HG03457 (cell line): ENCODE data around the gene CDCA7L.
A peak's percentile ranks its signal among the peaks of the same experiment; 100 is the strongest.
"Not testable (repeated sequence)": the region's sequence is repeated elsewhere in the genome, so short reads cannot be mapped to it uniquely, and the experiment has no call there.

Experiments
- ATAC-seq: cut with Tn5 transposase; IDR thresholded peaks from one replicate; pipeline ENCODE4 v1.9.1; 2021; ENCODE audit warnings: moderate number of reproducible peaks; ENCODE audit not compliant: unreplicated experiment

The CDCA7L gene

GRCh38 chr7:21911341-21911875 is 34.3 kb downstream of the CDCA7L start:
- ATAC-seq, result no peak

GRCh38 chr7:21910253-21910652 is 35.4 kb downstream of the CDCA7L start:
- no peak for ATAC-seq

GRCh38 chr7:21908746-21909145 is 37.0 kb downstream of the CDCA7L start:
- no peak for ATAC-seq

- no peak for ATAC-seq
Observed at GRCh38 chr7:21903020-21903786, 42.5 kb downstream of the CDCA7L start.

- no peak for ATAC-seq
Observed at GRCh38 chr7:21902240-21902639, 43.5 kb downstream of the CDCA7L start.

- peak; percentile 86 for ATAC-seq
Observed at GRCh38 chr7:21898265-21898930, 47.3 kb downstream of the CDCA7L start.

- no peak for ATAC-seq
Observed at GRCh38 chr7:21893401-21893800, 52.3 kb downstream of the CDCA7L start.

GRCh38 chr7:21891291-21891690 is 54.4 kb downstream of the CDCA7L start:
- ATAC-seq, result no peak

- ATAC-seq, result no peak
Observed at GRCh38 chr7:21887779-21888178, 57.9 kb downstream of the CDCA7L start.

GRCh38 chr7:21887353-21887752 is 58.3 kb downstream of the CDCA7L start:
- ATAC-seq, result no peak

- no peak for ATAC-seq
Observed at GRCh38 chr7:21886396-21886795, 59.3 kb downstream of the CDCA7L start.

GRCh38 chr7:21884496-21884895 is 61.2 kb downstream of the CDCA7L start:
- no peak for ATAC-seq

GRCh38 chr7:21883501-21883900 is 62.2 kb downstream of the CDCA7L start:
- ATAC-seq, result not testable (repeated sequence)

- no peak for ATAC-seq
Observed at GRCh38 chr7:21883069-21883468, 62.6 kb downstream of the CDCA7L start.

- ATAC-seq, result no peak
Observed at GRCh38 chr7:21869785-21870402, 75.8 kb downstream of the CDCA7L start.

- ATAC-seq, result no peak
Observed at GRCh38 chr7:21868576-21868850, 77.2 kb downstream of the CDCA7L start.

GRCh38 chr7:21867816-21868575 is 77.7 kb downstream of the CDCA7L start:
- no peak for ATAC-seq

GRCh38 chr7:21867226-21867625 is 78.5 kb downstream of the CDCA7L start:
- ATAC-seq, result no peak

- ATAC-seq, result no peak
Observed at GRCh38 chr7:21866731-21867130, 79.0 kb downstream of the CDCA7L start.

- ATAC-seq, result not testable (repeated sequence)
Observed at GRCh38 chr7:21865631-21866204, 80.0 kb downstream of the CDCA7L start.

GRCh38 chr7:21851559-21851967 is 94.1 kb downstream of the CDCA7L start:
- no peak for ATAC-seq
